GM18517 (cell line): ENCODE data around the gene EPB41L5.
"Not testable (repeated sequence)": the region's sequence is repeated elsewhere in the genome, so short reads cannot be mapped to it uniquely, and the experiment has no call there.

Source experiments
- ATAC-seq: cut with Tn5 transposase; IDR thresholded peaks from one replicate; pipeline ENCODE4 v1.9.1; 2021; ENCODE audit warnings: mild to moderate bottlenecking, moderate library complexity; ENCODE audit not compliant: unreplicated experiment

Gene EPB41L5

DNA sequence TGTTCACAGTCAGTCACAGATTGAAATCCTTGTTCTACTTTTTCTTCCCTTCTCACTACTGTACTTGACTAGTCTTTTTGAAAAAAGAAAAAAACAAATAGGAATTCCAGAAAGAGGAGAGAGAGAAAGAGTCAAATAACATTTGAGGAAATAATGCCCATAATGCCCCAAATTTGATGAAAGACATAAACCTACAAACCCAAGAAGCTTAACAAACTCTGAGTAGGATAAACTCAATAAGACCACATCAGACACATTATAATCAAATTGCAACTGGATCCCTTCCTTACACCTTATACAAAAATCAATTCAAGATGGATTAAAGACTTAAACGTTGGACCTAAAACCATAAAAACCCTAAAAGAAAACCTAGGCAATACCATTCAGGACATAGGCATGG is 179.4 kb downstream of the EPB41L5 start:
- ATAC-seq: no peak

DNA sequence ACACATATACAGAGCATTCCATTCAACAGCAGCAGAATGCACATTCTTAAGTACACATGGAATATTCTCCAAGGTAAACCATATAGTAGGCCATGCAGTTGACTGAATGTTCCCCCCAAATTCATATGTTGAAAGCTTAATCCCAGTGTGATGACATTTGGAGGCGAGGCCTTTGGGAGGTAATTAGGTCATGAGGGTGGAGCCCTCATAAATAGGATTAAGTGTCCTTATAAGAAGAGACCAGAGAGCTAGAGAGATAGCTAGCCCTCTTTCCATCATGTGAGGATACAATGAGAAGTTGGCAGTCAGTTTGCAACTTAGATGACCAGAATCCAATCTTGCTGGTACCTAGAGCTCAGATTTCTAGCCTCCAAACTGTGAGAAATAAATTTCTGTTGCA is 182.7 kb downstream of the EPB41L5 start:
- no peak for ATAC-seq

DNA sequence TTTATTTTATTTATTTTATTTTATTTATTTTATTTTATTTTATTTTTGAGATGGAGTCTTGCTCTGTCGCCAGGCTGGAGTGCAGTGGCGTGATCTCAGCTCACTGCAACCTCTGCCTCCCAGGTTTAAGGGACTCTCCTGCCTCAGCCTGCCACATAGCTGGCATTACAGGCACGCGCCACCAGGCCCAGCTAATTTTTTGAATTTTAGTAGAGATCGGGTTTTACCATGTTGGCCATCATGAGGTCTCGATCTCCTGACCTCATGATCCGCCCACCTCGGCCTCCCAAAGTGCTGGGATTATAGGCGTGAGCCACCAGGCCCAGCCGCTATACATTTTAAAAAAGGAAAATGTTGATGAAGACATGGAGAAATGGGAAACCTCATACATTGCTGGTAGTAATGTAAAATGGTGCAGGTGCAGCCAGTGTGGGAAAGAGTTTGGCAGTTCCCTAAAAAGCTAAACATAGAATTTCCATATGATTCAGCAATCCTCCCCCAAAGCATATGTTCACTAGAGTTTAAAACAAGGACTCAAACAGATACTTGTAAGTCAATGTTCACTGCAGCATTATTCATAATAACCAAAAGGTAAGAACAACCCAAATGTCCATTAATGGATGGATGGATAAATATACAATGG is 187.1 kb downstream of the EPB41L5 start:
- ATAC-seq: not testable (repeated sequence)

DNA sequence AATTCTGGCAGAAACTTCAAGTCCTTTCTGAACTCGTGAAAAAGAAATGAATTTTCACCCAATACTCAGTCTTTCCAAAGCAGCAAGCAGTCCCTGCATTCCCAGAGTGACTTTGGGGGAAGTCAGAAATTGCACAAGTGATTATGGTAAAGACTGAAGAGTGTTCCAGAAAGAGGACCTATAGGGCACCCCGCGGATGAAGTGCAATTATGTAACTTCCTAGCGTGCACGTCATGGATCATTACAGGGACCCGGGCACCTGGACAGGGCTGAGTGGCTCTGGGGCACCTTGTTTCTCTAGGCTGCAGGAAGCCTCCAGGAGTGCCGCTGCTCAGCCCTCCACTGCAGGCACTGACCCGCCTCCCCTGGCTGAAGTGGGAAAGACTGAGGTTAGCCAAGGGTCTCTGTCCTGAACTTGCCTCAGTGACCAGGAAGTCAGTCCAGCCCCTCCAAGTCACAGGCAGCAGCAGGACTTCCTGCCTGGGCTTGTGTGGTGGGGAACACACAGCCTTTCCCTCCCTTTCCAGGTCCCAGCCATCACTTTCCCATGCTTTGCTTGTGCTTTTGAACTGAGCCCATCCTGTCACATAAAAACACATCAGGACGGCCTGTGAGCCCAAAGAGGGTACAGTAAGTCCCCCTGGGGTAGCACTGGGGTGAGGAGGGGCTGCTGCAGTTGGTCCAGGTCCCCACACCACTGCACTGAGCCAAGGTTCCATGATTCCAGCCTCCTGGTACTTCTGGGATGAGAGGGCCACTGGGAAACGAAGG is 190.6 kb downstream of the EPB41L5 start:
- ATAC-seq: no peak

DNA sequence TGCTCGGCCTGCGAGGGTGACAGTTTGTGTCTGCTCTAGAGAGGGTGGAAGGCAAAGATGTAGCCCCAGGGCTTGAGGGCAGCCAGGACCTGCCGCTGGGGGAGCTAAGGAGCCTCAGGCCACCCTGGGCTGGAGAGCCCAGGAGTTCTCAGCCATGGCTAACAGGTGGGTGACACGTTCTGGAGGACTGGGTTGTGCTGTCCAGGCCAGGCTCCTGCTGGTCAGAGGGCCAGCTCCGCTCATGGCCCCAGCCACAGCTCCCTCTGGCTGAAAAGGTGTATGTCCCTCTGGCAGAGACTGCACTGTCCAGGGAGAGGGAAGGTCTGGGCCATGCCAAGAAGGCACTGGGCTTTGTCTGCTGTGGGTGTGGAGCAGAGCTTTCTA is 191.1 kb downstream of the EPB41L5 start:
- ATAC-seq: no peak

DNA sequence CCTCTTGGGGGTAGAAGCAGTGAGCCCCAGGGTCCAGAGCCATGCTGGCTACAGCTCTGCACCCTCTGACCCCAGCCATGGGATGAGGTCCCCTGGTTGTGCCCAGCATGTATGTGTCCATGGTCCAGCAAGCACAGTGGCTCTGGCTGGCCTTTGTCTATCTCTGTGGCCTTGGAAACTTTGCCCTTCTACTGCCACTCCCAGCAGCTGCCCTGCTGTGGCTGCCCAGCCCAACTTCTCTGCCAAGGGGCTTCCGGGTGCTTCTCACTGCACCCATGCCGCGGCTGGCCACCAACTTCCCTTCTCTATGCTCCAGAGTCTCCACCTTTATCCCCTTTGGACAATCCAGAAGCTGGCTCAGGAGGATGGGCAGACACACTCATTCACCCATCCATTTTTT is 191.5 kb downstream of the EPB41L5 start:
- ATAC-seq: no peak

DNA sequence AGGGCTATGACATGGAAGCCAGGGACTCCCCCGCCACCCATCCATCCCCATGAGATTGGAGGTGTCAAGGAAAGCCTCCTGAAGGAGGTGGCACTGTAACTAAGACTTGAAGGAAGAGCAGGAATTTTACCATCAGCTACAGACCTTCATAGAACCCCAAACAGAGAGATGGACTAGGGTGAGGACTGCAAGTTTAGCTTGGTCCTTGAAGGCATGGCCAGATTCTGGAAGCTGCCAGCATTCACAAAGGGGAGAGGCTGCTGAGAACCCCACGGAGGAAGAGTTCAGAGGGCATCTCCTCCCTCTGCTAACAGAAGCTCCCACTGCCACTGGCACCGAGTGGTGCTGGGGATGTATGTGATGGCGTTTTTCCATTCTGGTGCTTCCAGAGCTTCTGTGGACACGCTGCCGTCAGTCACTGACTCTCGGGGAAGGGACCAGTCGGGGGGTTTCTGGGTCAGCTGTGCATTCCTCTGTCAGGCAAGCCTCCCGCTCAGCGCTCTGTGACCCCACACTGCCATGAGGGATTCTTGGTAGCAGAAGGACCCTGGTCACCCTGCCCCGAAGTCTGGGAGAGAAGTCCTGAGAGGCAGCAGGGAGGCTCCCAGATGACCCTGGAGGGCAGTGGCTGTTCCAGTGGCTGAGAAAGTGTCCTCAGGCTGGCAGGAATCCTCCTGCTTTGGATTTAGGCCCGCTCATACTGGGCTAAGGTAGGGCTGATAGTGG is 192.2 kb downstream of the EPB41L5 start:
- no peak for ATAC-seq

DNA sequence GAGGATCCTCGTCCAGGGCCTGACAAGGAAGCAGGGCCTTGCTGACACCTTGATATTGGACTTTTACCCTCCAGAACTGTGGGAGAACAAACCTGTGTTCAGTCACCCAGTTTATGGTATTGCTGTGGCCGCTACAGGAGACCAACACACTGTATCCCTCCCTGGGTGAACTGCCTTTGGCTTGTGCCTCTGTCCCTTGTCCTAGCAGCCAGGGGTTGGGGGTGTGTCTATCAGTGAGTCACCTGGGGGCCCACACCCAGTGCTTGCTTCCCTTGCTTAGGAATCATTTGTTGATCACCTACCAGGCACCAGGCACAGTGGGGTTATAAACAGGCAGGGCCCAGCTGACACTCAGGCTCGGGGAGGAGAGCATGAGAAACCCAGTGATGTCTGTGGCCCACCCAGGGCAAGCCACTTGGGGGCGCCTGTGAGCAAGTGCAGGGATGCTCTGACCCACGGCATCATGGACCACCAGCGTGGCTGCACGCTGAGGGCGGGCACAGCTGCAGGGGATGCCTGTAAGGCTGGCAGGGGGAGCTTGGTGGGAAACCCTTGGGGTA is 193.2 kb downstream of the EPB41L5 start:
- ATAC-seq: no peak

DNA sequence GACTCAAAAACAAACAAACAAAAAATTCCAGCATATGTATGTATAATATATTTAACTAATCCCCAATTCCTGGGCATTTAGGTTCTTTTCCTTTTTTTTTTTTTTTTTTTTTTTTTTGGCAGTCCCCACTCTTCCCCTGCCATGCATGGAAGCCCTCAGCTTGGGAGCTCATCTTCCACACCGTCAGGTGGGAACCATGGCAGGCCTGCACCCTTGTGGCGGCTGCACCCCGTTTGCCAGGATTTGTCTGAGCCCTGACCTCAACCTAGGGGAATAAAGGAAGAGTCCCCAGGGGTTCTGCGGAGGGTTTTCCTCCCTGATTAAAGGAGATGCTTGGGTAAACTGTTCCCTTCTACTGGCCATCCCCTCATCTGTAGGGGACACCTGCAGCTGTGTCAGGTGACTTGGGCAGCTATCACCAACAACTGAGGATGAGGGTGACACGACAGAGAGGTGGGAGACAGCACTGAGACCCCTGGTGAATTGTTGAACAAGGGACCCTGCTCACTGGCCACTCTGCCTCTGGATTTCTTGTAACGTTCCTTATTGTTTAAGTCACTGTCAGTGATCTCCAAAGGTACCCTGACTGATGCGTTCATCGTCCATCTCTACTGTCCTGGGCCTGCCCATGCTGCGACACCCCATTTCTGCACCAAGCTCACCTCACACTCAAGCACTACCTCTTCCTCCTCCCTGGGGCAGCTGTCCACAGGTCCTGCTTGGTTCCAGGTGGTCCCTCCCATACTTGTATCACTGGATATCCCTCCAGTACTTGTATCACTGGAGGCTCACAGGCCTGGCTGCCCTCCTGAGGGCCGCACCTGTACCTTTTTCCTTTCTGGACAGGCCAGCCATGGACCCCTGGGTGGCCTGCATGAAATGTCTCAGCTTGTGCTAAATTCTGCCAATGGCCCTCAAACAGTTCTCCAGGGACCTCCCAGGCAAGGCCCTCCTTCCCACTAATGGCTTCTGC is 195.8 kb downstream of the EPB41L5 start:
- ATAC-seq: no peak

DNA sequence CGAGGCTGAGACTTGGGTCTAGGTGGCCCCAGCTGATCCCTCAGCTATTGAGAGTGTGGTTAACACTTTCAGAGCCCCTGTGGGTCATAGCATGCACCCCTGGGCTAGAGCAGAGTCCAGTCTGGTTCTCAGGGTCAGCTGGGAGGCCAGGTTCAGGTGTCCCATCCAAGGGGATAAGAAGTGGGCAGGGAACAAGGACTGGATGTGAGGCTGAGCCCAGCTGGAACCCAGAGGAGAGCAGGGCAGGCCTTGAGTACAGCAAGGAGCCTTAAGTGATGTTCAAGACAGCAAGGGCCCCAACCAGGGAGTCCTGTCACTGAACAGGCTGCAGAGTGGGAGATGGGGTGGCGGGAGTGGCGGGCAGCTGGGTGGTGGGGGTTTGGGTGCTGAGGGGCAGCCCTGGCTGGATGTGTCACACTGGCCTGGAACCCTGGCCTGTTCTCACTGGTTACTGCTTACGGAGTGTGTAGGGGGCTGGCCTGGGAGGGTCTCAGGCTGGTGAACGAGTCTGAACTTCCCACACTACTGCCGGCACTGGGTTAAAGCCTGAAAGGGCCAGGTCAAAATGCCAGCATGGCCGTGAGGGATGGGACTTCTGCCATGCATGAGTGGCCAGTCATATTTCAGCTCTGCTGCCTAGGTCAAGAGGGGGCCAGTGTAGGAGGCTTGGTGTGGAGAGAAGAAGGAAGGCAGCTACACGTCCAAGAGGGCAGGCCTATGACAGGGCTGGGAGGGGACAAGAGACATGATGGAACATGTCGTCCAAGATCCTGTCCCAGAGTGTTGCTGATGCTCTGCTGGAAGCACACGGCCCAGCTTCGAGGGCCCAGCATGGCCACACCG is 196.8 kb downstream of the EPB41L5 start:
- ATAC-seq: no peak

DNA sequence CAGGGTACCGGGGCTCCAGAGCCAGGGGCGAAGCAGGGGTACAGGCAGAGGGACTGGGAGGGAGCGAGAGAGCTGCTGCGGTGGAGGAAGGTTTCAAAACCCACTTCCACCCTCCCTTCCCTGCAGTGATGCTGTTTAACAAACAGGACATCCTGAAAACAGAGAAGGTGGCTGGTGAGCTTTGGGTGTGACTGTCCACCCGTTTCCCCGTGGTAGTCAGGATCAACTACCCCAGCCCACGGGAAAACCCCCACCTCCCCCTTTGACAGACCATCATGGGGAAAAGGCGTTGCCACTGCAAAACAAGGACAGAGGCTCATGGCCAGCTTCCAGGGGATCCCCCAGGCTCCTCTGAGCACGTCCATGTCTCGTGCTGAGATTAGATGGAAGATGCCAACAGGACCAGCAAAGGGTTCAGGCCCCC is 197.4 kb downstream of the EPB41L5 start:
- ATAC-seq: no peak

DNA sequence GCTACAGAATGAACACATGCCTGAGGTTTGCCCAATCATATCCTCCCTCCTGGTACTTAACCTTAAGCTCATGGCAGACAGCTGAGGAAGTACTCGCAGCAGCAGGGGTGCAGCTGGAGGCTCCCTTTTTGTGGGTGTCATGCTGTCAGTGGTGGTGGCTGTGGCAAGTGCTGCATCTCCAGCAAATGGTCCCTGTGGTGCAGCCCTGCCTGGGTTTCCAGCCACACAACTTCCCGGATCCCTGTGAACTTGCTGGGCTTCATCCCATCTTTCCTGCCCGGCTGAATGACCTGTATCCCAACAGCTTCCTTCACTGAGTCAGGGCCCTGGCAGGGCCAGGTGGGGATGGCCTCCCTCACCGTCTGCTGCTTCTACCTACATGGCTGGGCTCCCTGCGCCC is 205.3 kb downstream of the EPB41L5 start:
- no peak for ATAC-seq

DNA sequence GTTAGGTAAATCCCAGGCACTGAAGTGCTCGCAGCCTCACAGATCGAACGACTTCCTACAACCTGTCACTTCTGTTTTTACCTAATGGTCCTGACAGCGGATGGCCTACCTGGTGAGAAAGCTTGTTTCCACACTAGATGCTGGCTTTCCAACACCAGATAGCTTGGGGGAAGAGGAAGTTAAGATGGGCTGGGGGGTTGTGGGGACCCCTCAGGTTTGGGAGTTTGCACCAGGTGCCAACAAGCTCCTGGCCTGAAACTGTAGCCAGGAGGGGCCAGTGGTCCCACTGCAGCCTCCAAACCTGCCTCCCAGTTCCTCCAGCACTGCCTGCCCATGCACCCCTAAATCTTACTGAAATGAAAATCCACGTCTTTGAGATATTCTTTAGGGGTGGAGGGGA is 206.4 kb downstream of the EPB41L5 start:
- no peak for ATAC-seq

DNA sequence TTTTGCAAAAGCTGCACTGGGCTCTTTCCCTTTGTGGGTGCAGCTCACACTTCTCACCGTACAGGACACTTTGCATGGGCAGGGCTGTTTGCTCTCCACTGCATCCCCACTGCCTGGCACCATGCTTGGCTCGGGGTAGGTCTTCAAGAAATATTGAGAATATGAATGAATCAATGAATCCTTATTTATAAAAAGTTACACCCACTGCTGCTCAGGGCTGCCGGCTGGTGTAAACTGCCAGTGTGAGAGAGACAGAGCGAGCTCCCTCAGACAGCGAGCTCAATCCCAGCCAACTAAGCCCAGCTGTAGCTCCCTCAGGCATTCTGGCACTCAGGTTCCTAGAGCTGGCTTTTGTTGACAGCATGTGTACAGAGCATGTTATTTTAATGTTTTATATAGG is 206.9 kb downstream of the EPB41L5 start:
- ATAC-seq: no peak

DNA sequence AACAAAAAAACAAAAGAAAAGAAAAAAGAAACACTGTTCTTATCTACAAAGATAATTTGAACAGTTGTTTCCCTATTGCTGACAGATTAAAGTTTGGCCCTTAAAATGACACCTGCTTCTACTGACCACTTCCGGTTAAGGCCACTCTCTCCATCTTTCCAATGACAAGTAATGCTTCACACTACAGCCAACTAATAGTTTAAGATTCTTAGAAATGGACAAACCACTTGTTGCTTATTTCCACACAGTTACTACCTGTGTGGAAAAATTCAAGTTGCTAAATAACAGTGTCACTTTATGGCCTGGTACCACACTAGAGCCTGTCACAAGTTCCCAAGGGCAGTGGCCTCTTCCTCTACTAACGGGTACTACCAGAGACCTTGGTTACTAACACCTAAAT is 207.9 kb downstream of the EPB41L5 start:
- ATAC-seq: no peak

DNA sequence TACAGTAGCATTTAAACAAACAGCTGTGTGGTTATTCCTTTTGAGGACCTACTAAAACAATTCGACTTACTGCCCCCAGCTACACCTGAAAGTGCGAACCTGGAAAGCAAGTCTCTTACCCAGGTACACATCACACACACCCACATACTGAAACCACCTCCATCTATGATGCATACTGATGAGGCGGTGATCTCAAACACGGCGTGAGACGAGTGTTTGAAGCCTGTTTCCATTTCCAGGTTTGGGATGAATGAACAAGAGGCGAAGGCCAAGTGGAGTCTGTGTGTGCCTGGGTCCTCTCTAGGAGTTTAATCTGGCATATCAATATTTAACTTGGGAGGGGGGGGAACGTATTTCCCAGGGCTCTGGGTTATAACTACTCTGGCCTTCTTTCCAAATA is 208.7 kb downstream of the EPB41L5 start:
- no peak for ATAC-seq

DNA sequence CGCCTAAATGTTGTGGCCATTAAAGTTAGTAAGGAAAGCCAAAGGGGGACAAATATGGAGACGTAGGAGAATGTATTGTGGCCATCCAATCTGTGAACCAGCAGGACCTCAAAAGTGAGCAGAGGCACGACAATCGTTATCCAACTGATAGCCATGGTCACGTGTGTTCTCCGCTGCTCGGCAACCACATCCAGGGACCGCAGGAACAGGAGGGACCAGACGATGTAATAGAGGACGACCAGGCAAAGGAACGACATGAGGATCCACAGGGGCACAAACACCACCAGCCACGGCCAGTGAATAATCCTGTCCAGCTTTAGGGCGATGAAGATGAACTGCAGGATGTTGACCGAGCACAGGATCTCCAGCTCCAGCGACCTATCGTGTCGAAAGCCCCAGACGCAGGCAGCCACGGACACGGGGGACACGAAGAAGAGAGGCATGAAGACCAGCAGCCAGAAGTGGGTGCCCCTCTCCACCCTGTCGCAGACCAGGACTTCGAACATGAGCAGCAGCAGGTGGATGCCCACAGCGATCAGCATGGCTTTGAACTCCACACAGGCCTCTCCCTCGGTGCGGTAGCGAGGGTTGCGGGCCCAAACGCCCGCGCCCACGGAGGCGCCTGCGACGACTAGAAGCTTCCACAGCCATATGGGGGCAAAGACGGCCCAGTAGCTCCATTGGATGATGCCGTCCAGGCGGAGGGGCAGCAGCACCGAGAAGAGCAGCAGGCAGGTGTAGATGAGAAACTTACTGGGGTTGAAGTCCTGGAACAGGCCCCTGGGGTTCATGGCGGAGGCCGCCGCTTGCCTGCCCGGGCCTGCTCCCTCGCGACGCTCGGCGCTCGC is 209.5 kb downstream of the EPB41L5 start:
- peak; percentile 27 for ATAC-seq

DNA sequence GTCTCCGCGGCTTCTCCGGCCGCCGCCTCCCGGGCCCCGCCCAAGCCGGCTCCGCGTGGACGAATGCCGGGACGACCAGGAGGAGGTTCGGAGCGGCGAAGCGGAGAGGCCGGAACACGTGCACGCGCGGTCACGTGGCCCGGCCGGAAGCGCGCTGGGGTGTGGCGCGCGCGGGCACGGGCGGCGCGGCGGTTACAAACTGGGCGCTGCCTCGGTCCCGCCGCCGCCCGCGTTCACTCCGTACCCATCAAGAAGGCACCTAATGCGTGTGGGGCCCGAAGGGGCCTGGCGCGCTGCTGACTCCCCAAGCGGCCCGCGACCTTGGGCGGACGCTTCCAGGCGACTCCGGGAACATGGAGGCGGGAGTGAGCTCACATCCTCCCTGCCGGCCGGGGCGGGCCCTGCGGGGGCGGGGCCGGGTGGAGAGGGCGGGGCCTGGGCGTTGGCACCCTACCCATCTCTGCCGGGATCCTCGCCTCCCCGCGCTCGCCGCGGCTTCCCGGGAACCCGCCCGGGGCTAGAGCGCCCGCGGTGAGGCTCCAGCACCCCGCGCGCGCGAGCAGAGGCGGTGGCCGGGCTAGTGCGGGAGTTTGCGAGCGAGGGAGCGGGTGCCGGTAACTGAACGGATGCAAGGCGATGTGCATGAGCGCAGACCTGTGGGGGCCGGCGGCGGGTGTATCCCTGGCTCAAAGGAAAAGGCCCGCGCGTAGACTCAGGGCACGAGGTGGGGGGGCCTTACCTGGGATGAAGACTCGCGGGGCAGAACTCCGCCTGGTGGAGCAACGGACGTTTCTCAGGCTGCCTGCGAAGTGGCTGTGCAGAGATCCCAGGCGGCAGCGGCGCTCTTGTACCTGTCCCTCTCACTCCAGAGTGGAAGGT is 210.4 kb downstream of the EPB41L5 start, which contains the start of gene TMEM185B:
TMEM185B (minus strand) TSS at position 367 of the 879 bp plus-strand sequence. CDS start 424 bp downstream, outside the sequence.
- peak; percentile 81 for ATAC-seq
